ENCODE measurements around the gene ANXA7.
"Not testable (repeated sequence)": the region's sequence is repeated elsewhere in the genome, so short reads cannot be mapped to it uniquely, and the experiment has no call there.

The ANXA7 gene

GRCh38 chr10:73333202-73333601, 80.7 kb downstream of the ANXA7 start:
- no peak for DNase-seq

GRCh38 chr10:73332379-73332778, 81.5 kb downstream of the ANXA7 start:
- DNase-seq: no peak

- DNase-seq: not testable (repeated sequence)
Observed at GRCh38 chr10:73328523-73328922, 85.3 kb downstream of the ANXA7 start.

- DNase-seq: not testable (repeated sequence)
Observed at GRCh38 chr10:73325290-73325689, 88.6 kb downstream of the ANXA7 start.
